Fibroblast of lung (primary cell): ENCODE results near the gene KRT33A. TPM values are rescaled to one million over a fixed set of nuclear protein-coding genes. Genes with fewer than 3 reads are reported as not detected.
"Not testable (repeated sequence)": the region's sequence is repeated elsewhere in the genome, so short reads cannot be mapped to it uniquely, and the experiment has no call there.

Experiments used
- DNase-seq, 2 donors: peaks; one replicate each; pipeline versions ENCODE4 v3.0.0 to v3.0.0-alpha.2; 2010; ENCODE audit warnings: low read depth in 2 of 2
- H2AFZ ChIP-seq: 2 replicates; pipeline ENCODE4 v1.5.1; 2012; ENCODE audit warnings: low read length, control low read depth, inconsistent platforms
- H3K27ac ChIP-seq: 2 replicates; pipeline ENCODE4 v1.5.1; 2011; ENCODE audit warnings: low read length, control low read depth; ENCODE audit not compliant: insufficient read depth
- H3K27me3 ChIP-seq: 2 replicates; pipeline ENCODE4 v1.5.1; 2011; ENCODE audit warnings: mild to moderate bottlenecking, low read length; ENCODE audit not compliant: control insufficient read depth, insufficient read depth
- H3K36me3 ChIP-seq: 2 replicates; pipeline ENCODE4 v1.5.1; 2011; ENCODE audit warnings: low read length; ENCODE audit not compliant: control insufficient read depth, insufficient read depth
- H3K4me1 ChIP-seq: 2 replicates; pipeline ENCODE4 v1.5.1; 2011; ENCODE audit warnings: low read length; ENCODE audit not compliant: control insufficient read depth, insufficient read depth; ENCODE audit errors: extremely low read depth
- H3K4me2 ChIP-seq: 2 replicates; pipeline ENCODE4 v1.5.1; 2011; ENCODE audit warnings: low read length, control low read depth; ENCODE audit not compliant: insufficient read depth; ENCODE audit errors: extremely low read depth
- H3K4me3 ChIP-seq, 4 experiments: fragments of 200-600 bp in 1 of 4; sonication (generic) in 1 of 4; replicated peaks in 1 of 4; 2 replicates each; pipeline ENCODE4 v1.5.1; 2011 to 2016; ENCODE audit warnings: low read length in 4 of 4, low read depth in 3 of 4, mild to moderate bottlenecking in 3 of 4, control low read depth in 2 of 4, inconsistent platforms in 1 of 4, mixed read lengths in 1 of 4; ENCODE audit not compliant: insufficient read depth in 1 of 4; ENCODE audit errors: control extremely low read depth in 1 of 4
- H3K79me2 ChIP-seq: 2 replicates; pipeline ENCODE4 v1.5.1; 2012; ENCODE audit warnings: mild to moderate bottlenecking, low read length, inconsistent platforms; ENCODE audit not compliant: control insufficient read depth, insufficient read depth
- H3K9ac ChIP-seq: 2 replicates; pipeline ENCODE4 v1.5.1; 2011; ENCODE audit warnings: mild to moderate bottlenecking, low read length, control low read depth; ENCODE audit not compliant: insufficient read depth
- H3K9me3 ChIP-seq: 2 replicates; pipeline ENCODE4 v1.5.1; 2012; ENCODE audit warnings: low read depth, low read length; ENCODE audit not compliant: control insufficient read depth, insufficient read depth
- H4K20me1 ChIP-seq: 2 replicates; pipeline ENCODE4 v1.5.1; 2011; ENCODE audit warnings: low read length; ENCODE audit not compliant: control insufficient read depth, insufficient read depth; ENCODE audit errors: extremely low read depth
- CTCF ChIP-seq, 2 donors: IDR thresholded peaks in 1 of 2; conservative IDR thresholded peaks in 1 of 2; 1 replicate in 1 of 2; 2 replicates in 1 of 2; pipeline ENCODE4 v1.5.1; 2011 to 2012; ENCODE audit warnings: low read length in 2 of 2, control low read depth in 1 of 2, inconsistent platforms in 1 of 2, low read depth in 1 of 2, mild to moderate bottlenecking in 1 of 2
- EZH2 ChIP-seq: IDR thresholded peaks from 2 replicates; pipeline ENCODE4 v1.5.1; 2012; ENCODE audit warnings: low read length, control low read depth, mild to moderate bottlenecking; ENCODE audit errors: missing control alignments
- polyA plus RNA-seq, 2 donors: library from polyadenylated mRNA; depleted of rRNA in 1 of 2; stranded (reverse) in 1 of 2; unstranded in 1 of 2; fragments of >200 nt; gene quantifications; 2 replicates each; pipeline ENCODE4 v1.2.1, GENCODE V29; 2011 to 2012; ENCODE audit warnings: missing spikeins in 1 of 2
- total RNA-seq: library from RNA; depleted of rRNA; stranded (reverse); fragments of >200 nt; gene quantifications from 2 replicates; pipeline ENCODE4 v1.2.1, GENCODE V29; 2014

The KRT33A gene
- total and polyA plus RNA-seq, 2 donors (not counting 1 experiment from before 2014, with no cell fraction given): not detected

GRCh38 chr17:41395611-41396010, 45.0 kb upstream of the KRT33A start:
- peaks cover 2% of the 10 kb centered on the region for H3K27me3 ChIP-seq
- no peak overlapping the region for H2AFZ ChIP-seq
- no peaks in the 10 kb centered on the region for H3K79me2 ChIP-seq
- H3K4me3 ChIP-seq: no peak overlapping the region
- no peaks in the 10 kb centered on the region for H3K9me3 ChIP-seq
- H3K36me3 ChIP-seq: no peaks in the 10 kb centered on the region
- no peak overlapping the region for H3K4me2 ChIP-seq
- no peak overlapping the region for H3K9ac ChIP-seq
- no peak for TF ChIP-seq EZH2
- no peak for TF ChIP-seq CTCF (conservative IDR thresholded peaks at IDR 0.05 in 1 of 2, IDR thresholded peaks at IDR 0.05 in 1 of 2; ENCODE audit: low read depth in 1 of 2, low read length in 2 of 2)
- no peaks in the 10 kb centered on the region for H3K4me1 ChIP-seq
- no peaks in the 10 kb centered on the region for H4K20me1 ChIP-seq
- no peak for DNase-seq
- H3K27ac ChIP-seq: no peak overlapping the region

- H3K79me2 ChIP-seq, H3K27me3 ChIP-seq, H3K4me1 ChIP-seq, H3K4me2 ChIP-seq, H2AFZ ChIP-seq, H3K36me3 ChIP-seq, H3K9me3 ChIP-seq, H3K4me3 ChIP-seq, DNase-seq, H4K20me1 ChIP-seq, H3K9ac ChIP-seq, H3K27ac ChIP-seq: not testable (repeated sequence)
Observed at GRCh38 chr17:41395044-41395443, 44.4 kb upstream of the KRT33A start.

- Histone ChIP-seq H4K20me1 (no peaks in the 10 kb centered on the region), H3K27me3 (peaks cover 2% of the 10 kb centered on the region), H3K27ac (no peak overlapping the region), H3K9ac (no peak overlapping the region), H3K4me2 (no peak overlapping the region), H3K4me3 (no peak overlapping the region), H2AFZ (no peak overlapping the region), H3K36me3 (no peaks in the 10 kb centered on the region), H3K4me1 (no peaks in the 10 kb centered on the region), H3K79me2 (no peaks in the 10 kb centered on the region), H3K9me3 (no peaks in the 10 kb centered on the region)
- TF ChIP-seq EZH2 (no peak), CTCF (conservative IDR thresholded peaks at IDR 0.05 in 1 of 2, IDR thresholded peaks at IDR 0.05 in 1 of 2; ENCODE audit: low read depth in 1 of 2, low read length in 2 of 2) (no peak)
- DNase-seq: peak in 1 of 2 donors; percentile 36
Observed at GRCh38 chr17:41394254-41394996, 43.8 kb upstream of the KRT33A start.
